HepG2 (cell line): ENCODE data around the gene CFAP69. TPM values are rescaled to one million over a fixed set of nuclear protein-coding genes. Genes with fewer than 3 reads are reported as not detected.

Experiments
- HCFC1 ChIP-seq: fragments of 150-350 bp; IDR thresholded peaks from 2 replicates; pipeline ENCODE4 v1.6.1; 2014; ENCODE audit warnings: low read depth, low read length
- PITX1 ChIP-seq: sonication (generic); formaldehyde crosslinking; IDR thresholded peaks from 2 replicates; pipeline ENCODE4 v1.5.1; 2020; ENCODE audit warnings: mild to moderate bottlenecking, missing genetic modification reagents
- PPARG ChIP-seq: conservative IDR thresholded peaks from 2 replicates; pipeline ENCODE4 v1.6.1; 2016; ENCODE audit warnings: missing biosample characterization, missing genetic modification reagents
- SOX5 ChIP-seq: IDR thresholded peaks from 2 replicates; pipeline ENCODE4 v1.6.1; 2016; ENCODE audit warnings: borderline replicate concordance
- SRY ChIP-seq: sonication (generic); formaldehyde crosslinking; IDR thresholded peaks from 2 replicates; pipeline ENCODE4 v1.8.0; 2022; ENCODE audit warnings: mild to moderate bottlenecking, missing genetic modification reagents
- ZBTB21 ChIP-seq: sonication (generic); formaldehyde crosslinking; IDR thresholded peaks from 2 replicates; pipeline ENCODE4 v1.4.0; 2020; ENCODE audit warnings: missing genetic modification reagents
- ZNF224 ChIP-seq: sonication (generic); formaldehyde crosslinking; IDR thresholded peaks from 2 replicates; pipeline ENCODE4 v1.5.0; 2020; ENCODE audit warnings: mild to moderate bottlenecking, missing genetic modification reagents
- ZNF335 ChIP-seq: sonication (generic); formaldehyde crosslinking; IDR thresholded peaks from 2 replicates; pipeline ENCODE4 v1.4.0; 2020; ENCODE audit warnings: missing genetic modification reagents
- ZNF546 ChIP-seq: sonication (generic); formaldehyde crosslinking; conservative IDR thresholded peaks from 2 replicates; pipeline ENCODE4 v1.8.1; 2023; ENCODE audit warnings: mild to moderate bottlenecking, missing genetic modification reagents
- ZNF558 ChIP-seq: sonication (generic); formaldehyde crosslinking; IDR thresholded peaks from 2 replicates; pipeline ENCODE4 v1.9.0; 2022; ENCODE audit warnings: mild to moderate bottlenecking, missing genetic modification reagents, borderline replicate concordance
- polyA plus RNA-seq, 8 experiments: library from polyadenylated mRNA; depleted of rRNA in 3 of 8; stranded (reverse) in 7 of 8; unstranded in 1 of 8; fragments of >200 nt; fragmentation: Illumina TruSeq in 4 of 8; extraction: Trizol in 4 of 8; gene quantifications; 2 replicates each; pipeline versions ENCODE4 v1.2.1 to v1.2.3, GENCODE V29; 2011 to 2016; ENCODE audit warnings: low read depth in 4 of 8, missing spikeins in 1 of 8, mixed read lengths in 1 of 8; ENCODE audit not compliant: insufficient read depth in 1 of 8
- total RNA-seq, 5 experiments: library from RNA; depleted of rRNA; stranded (reverse); fragments of >200 nt; fragmentation: Illumina TruSeq; extraction: Trizol; gene quantifications; 2 replicates each; pipeline ENCODE4 v1.2.3, GENCODE V29; 2016; ENCODE audit warnings: low read depth in 1 of 5
- TF ChIP-seq, protein P1 (sequence below): fragments of 450-650 bp; IDR thresholded peaks from 2 replicates; pipeline ENCODE4 v1.6.1; 2017; ENCODE audit warnings: mild to moderate bottlenecking
- TF ChIP-seq, protein P2 (sequence below): IDR thresholded peaks from 2 replicates; pipeline ENCODE4 v1.6.1; 2016; ENCODE audit warnings: control low read depth
- TF ChIP-seq, protein P3 (sequence below): sonication (generic); formaldehyde crosslinking; IDR thresholded peaks from 2 replicates; pipeline ENCODE4 v1.8.0; 2022; ENCODE audit warnings: missing genetic modification reagents, mild to moderate bottlenecking, borderline replicate concordance
- TF ChIP-seq, protein P4 (sequence below), 2 experiments: sonication (generic) in 1 of 2; formaldehyde crosslinking in 1 of 2; IDR thresholded peaks; 2 replicates each; pipeline versions ENCODE4 v1.4.0 to v1.6.1; 2018 to 2020; ENCODE audit warnings: missing genetic modification reagents in 2 of 2, borderline replicate concordance in 1 of 2, low read depth in 1 of 2, mild to moderate bottlenecking in 1 of 2, missing biosample characterization in 1 of 2
- TF ChIP-seq, protein P5 (sequence below): sonication (generic); formaldehyde crosslinking; IDR thresholded peaks from 2 replicates; pipeline ENCODE4 v1.4.0; 2020; ENCODE audit warnings: missing genetic modification reagents
- TF ChIP-seq, protein P6 (sequence below): sonication (generic); formaldehyde crosslinking; IDR thresholded peaks from 2 replicates; pipeline ENCODE4 v1.4.0; 2020; ENCODE audit warnings: mild to moderate bottlenecking, missing genetic modification reagents

CFAP69 gene
- total and polyA plus RNA-seq, 2 of the 13 experiments (the other 11 are each of a cell fraction or from before 2014, with no cell fraction given) = 2.2 to 4.0 TPM

DNA sequence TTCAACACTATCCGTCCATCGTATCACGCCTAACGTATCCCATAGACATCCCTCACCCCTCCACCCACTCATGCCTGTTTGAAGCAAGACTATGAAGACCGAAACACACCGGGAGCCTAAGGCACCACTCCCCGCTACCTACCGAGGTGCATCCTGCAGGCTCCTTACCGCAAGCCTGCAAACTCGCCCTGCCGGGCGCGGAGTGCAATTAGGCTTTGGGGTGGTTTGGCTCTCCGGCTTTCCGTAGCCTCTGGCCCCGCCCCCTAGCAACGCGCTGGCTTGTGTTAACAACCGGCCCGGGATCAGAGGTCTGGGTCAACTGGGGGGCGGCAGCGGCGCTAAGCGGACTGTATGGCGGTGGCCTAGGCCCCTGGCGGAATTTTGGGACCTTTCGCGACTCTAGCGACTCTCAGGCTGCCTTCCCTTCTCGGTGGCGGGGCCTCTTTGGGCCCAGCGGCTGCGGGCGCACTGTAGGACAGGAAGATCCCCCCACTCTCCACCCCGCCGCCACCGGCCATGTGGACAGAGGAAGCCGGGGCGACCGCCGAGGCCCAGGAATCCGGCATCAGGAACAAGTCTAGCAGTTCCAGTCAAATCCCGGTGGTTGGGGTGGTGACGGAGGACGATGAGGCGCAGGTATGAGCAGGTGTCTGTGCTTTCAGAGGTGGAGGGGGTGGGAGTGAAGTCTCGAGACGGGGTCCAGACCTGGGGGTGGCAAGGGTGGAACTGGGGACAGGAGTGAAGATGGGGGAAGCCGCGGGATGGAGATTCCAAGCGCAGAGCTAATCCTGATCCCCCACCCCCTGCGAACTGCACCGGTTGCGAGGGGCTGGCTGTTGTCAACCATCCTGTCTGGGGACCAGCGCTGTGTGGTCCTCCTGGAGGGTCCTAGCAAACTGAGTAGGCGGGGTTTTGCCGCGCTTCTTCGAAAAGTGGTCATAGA lies at the start of gene CFAP69 (continued):
- TF ChIP-seq, protein P1, sequence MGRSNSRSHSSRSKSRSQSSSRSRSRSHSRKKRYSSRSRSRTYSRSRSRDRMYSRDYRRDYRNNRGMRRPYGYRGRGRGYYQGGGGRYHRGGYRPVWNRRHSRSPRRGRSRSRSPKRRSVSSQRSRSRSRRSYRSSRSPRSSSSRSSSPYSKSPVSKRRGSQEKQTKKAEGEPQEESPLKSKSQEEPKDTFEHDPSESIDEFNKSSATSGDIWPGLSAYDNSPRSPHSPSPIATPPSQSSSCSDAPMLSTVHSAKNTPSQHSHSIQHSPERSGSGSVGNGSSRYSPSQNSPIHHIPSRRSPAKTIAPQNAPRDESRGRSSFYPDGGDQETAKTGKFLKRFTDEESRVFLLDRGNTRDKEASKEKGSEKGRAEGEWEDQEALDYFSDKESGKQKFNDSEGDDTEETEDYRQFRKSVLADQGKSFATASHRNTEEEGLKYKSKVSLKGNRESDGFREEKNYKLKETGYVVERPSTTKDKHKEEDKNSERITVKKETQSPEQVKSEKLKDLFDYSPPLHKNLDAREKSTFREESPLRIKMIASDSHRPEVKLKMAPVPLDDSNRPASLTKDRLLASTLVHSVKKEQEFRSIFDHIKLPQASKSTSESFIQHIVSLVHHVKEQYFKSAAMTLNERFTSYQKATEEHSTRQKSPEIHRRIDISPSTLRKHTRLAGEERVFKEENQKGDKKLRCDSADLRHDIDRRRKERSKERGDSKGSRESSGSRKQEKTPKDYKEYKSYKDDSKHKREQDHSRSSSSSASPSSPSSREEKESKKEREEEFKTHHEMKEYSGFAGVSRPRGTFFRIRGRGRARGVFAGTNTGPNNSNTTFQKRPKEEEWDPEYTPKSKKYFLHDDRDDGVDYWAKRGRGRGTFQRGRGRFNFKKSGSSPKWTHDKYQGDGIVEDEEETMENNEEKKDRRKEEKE = no peak
- TF ChIP-seq SOX5 (CRISPR knock-in tag) (peak; percentile 49; the same call in 1 of the 2 replicates), ZNF335 (CRISPR knock-in tag) (no peak), PPARG (0 out of 2 replicates have a peak, but pooled peaks have one; percentile 26), SRY (peak; percentile 93; the same call in 1 of the 2 replicates), ZNF558 (CRISPR knock-in tag) (0 out of 2 replicates have a peak, but pooled peaks have one; percentile 50), ZBTB21 (CRISPR knock-in tag) (no peak), PITX1 (CRISPR knock-in tag) (peak; percentile 27; the same call in 1 of the 2 replicates), HCFC1 (peak; percentile 22; the same call in 1 of the 2 replicates), ZNF546 (CRISPR knock-in tag) (no peak), ZNF224 (CRISPR knock-in tag) (no peak)
- TF ChIP-seq, protein P2, sequence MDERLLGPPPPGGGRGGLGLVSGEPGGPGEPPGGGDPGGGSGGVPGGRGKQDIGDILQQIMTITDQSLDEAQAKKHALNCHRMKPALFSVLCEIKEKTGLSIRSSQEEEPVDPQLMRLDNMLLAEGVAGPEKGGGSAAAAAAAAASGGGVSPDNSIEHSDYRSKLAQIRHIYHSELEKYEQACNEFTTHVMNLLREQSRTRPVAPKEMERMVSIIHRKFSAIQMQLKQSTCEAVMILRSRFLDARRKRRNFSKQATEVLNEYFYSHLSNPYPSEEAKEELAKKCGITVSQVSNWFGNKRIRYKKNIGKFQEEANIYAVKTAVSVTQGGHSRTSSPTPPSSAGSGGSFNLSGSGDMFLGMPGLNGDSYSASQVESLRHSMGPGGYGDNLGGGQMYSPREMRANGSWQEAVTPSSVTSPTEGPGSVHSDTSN (CRISPR knock-in tag) = no peak
- TF ChIP-seq, protein P3, sequence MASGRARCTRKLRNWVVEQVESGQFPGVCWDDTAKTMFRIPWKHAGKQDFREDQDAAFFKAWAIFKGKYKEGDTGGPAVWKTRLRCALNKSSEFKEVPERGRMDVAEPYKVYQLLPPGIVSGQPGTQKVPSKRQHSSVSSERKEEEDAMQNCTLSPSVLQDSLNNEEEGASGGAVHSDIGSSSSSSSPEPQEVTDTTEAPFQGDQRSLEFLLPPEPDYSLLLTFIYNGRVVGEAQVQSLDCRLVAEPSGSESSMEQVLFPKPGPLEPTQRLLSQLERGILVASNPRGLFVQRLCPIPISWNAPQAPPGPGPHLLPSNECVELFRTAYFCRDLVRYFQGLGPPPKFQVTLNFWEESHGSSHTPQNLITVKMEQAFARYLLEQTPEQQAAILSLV = peak; percentile 58; the same call in 1 of the 2 replicates
- TF ChIP-seq, protein P4, sequence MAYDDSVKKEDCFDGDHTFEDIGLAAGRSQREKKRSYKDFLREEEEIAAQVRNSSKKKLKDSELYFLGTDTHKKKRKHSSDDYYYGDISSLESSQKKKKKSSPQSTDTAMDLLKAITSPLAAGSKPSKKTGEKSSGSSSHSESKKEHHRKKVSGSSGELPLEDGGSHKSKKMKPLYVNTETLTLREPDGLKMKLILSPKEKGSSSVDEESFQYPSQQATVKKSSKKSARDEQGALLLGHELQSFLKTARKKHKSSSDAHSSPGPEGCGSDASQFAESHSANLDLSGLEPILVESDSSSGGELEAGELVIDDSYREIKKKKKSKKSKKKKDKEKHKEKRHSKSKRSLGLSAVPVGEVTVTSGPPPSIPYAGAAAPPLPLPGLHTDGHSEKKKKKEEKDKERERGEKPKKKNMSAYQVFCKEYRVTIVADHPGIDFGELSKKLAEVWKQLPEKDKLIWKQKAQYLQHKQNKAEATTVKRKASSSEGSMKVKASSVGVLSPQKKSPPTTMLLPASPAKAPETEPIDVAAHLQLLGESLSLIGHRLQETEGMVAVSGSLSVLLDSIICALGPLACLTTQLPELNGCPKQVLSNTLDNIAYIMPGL (CRISPR knock-in tag; IDR thresholded peaks at IDR 0.05; ENCODE audit: borderline replicate concordance in 1 of 2, low read depth in 1 of 2) = peak; percentile 81 to 94; a peak in 3 of 4 replicates
- TF ChIP-seq, protein P5, sequence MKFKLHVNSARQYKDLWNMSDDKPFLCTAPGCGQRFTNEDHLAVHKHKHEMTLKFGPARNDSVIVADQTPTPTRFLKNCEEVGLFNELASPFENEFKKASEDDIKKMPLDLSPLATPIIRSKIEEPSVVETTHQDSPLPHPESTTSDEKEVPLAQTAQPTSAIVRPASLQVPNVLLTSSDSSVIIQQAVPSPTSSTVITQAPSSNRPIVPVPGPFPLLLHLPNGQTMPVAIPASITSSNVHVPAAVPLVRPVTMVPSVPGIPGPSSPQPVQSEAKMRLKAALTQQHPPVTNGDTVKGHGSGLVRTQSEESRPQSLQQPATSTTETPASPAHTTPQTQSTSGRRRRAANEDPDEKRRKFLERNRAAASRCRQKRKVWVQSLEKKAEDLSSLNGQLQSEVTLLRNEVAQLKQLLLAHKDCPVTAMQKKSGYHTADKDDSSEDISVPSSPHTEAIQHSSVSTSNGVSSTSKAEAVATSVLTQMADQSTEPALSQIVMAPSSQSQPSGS (CRISPR knock-in tag) = peak; percentile 64
- TF ChIP-seq, protein P6, sequence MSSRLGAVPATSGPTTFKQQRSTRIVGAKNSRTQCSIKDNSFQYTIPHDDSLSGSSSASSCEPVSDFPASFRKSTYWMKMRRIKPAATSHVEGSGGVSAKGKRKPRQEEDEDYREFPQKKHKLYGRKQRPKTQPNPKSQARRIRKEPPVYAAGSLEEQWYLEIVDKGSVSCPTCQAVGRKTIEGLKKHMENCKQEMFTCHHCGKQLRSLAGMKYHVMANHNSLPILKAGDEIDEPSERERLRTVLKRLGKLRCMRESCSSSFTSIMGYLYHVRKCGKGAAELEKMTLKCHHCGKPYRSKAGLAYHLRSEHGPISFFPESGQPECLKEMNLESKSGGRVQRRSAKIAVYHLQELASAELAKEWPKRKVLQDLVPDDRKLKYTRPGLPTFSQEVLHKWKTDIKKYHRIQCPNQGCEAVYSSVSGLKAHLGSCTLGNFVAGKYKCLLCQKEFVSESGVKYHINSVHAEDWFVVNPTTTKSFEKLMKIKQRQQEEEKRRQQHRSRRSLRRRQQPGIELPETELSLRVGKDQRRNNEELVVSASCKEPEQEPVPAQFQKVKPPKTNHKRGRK (CRISPR knock-in tag) = no peak
